Fibroblast of lung (primary cell): ENCODE measurements around the gene PRDM16. TPM values are rescaled to one million over a fixed set of nuclear protein-coding genes. Genes with fewer than 3 reads are reported as not detected.

Source experiments
- DNase-seq, 2 donors: peaks; one replicate each; pipeline versions ENCODE4 v3.0.0 to v3.0.0-alpha.2; 2010; ENCODE audit warnings: low read depth in 2 of 2
- H2AFZ ChIP-seq: 2 replicates; pipeline ENCODE4 v1.5.1; 2012; ENCODE audit warnings: low read length, control low read depth, inconsistent platforms
- H3K27ac ChIP-seq: 2 replicates; pipeline ENCODE4 v1.5.1; 2011; ENCODE audit warnings: low read length, control low read depth; ENCODE audit not compliant: insufficient read depth
- H3K27me3 ChIP-seq: 2 replicates; pipeline ENCODE4 v1.5.1; 2011; ENCODE audit warnings: mild to moderate bottlenecking, low read length; ENCODE audit not compliant: control insufficient read depth, insufficient read depth
- H3K36me3 ChIP-seq: 2 replicates; pipeline ENCODE4 v1.5.1; 2011; ENCODE audit warnings: low read length; ENCODE audit not compliant: control insufficient read depth, insufficient read depth
- H3K4me1 ChIP-seq: 2 replicates; pipeline ENCODE4 v1.5.1; 2011; ENCODE audit warnings: low read length; ENCODE audit not compliant: control insufficient read depth, insufficient read depth; ENCODE audit errors: extremely low read depth
- H3K4me2 ChIP-seq: 2 replicates; pipeline ENCODE4 v1.5.1; 2011; ENCODE audit warnings: low read length, control low read depth; ENCODE audit not compliant: insufficient read depth; ENCODE audit errors: extremely low read depth
- H3K4me3 ChIP-seq, 4 experiments: fragments of 200-600 bp in 1 of 4; sonication (generic) in 1 of 4; replicated peaks in 1 of 4; 2 replicates each; pipeline ENCODE4 v1.5.1; 2011 to 2016; ENCODE audit warnings: low read length in 4 of 4, low read depth in 3 of 4, mild to moderate bottlenecking in 3 of 4, control low read depth in 2 of 4, inconsistent platforms in 1 of 4, mixed read lengths in 1 of 4; ENCODE audit not compliant: insufficient read depth in 1 of 4; ENCODE audit errors: control extremely low read depth in 1 of 4
- H3K79me2 ChIP-seq: 2 replicates; pipeline ENCODE4 v1.5.1; 2012; ENCODE audit warnings: mild to moderate bottlenecking, low read length, inconsistent platforms; ENCODE audit not compliant: control insufficient read depth, insufficient read depth
- H3K9ac ChIP-seq: 2 replicates; pipeline ENCODE4 v1.5.1; 2011; ENCODE audit warnings: mild to moderate bottlenecking, low read length, control low read depth; ENCODE audit not compliant: insufficient read depth
- H3K9me3 ChIP-seq: 2 replicates; pipeline ENCODE4 v1.5.1; 2012; ENCODE audit warnings: low read depth, low read length; ENCODE audit not compliant: control insufficient read depth, insufficient read depth
- H4K20me1 ChIP-seq: 2 replicates; pipeline ENCODE4 v1.5.1; 2011; ENCODE audit warnings: low read length; ENCODE audit not compliant: control insufficient read depth, insufficient read depth; ENCODE audit errors: extremely low read depth
- EZH2 ChIP-seq: IDR thresholded peaks from 2 replicates; pipeline ENCODE4 v1.5.1; 2012; ENCODE audit warnings: low read length, control low read depth, mild to moderate bottlenecking; ENCODE audit errors: missing control alignments
- polyA plus RNA-seq, 2 donors: library from polyadenylated mRNA; depleted of rRNA in 1 of 2; stranded (reverse) in 1 of 2; unstranded in 1 of 2; fragments of >200 nt; gene quantifications; 2 replicates each; pipeline ENCODE4 v1.2.1, GENCODE V29; 2011 to 2012; ENCODE audit warnings: missing spikeins in 1 of 2
- total RNA-seq: library from RNA; depleted of rRNA; stranded (reverse); fragments of >200 nt; gene quantifications from 2 replicates; pipeline ENCODE4 v1.2.1, GENCODE V29; 2014
- TF ChIP-seq, protein P1 (sequence below), 2 donors: IDR thresholded peaks in 1 of 2; conservative IDR thresholded peaks in 1 of 2; 1 replicate in 1 of 2; 2 replicates in 1 of 2; pipeline ENCODE4 v1.5.1; 2011 to 2012; ENCODE audit warnings: low read length in 2 of 2, control low read depth in 1 of 2, inconsistent platforms in 1 of 2, low read depth in 1 of 2, mild to moderate bottlenecking in 1 of 2

Gene PRDM16
- total and polyA plus RNA-seq, 2 donors (not counting 1 experiment from before 2014, with no cell fraction given): 0.30 to 1.8 TPM

- TF ChIP-seq EZH2: no peak
- Histone ChIP-seq H4K20me1 (no peaks in the 10 kb centered on the region), H3K4me1 (no peaks in the 10 kb centered on the region), H3K27ac (no peak overlapping the region), H3K4me3 (no peak overlapping the region), H3K9me3 (no peaks in the 10 kb centered on the region), H3K4me2 (no peak overlapping the region), H3K79me2 (no peaks in the 10 kb centered on the region), H3K9ac (no peak overlapping the region), H2AFZ (no peak overlapping the region), H3K36me3 (no peaks in the 10 kb centered on the region), H3K27me3 (no peaks in the 10 kb centered on the region)
- DNase-seq: no peak
Observed at GRCh38 chr1:3140437-3140836, 71.4 kb downstream of the PRDM16 start.

- no peak for TF ChIP-seq EZH2
- TF ChIP-seq, protein P1, sequence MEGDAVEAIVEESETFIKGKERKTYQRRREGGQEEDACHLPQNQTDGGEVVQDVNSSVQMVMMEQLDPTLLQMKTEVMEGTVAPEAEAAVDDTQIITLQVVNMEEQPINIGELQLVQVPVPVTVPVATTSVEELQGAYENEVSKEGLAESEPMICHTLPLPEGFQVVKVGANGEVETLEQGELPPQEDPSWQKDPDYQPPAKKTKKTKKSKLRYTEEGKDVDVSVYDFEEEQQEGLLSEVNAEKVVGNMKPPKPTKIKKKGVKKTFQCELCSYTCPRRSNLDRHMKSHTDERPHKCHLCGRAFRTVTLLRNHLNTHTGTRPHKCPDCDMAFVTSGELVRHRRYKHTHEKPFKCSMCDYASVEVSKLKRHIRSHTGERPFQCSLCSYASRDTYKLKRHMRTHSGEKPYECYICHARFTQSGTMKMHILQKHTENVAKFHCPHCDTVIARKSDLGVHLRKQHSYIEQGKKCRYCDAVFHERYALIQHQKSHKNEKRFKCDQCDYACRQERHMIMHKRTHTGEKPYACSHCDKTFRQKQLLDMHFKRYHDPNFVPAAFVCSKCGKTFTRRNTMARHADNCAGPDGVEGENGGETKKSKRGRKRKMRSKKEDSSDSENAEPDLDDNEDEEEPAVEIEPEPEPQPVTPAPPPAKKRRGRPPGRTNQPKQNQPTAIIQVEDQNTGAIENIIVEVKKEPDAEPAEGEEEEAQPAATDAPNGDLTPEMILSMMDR (conservative IDR thresholded peaks at IDR 0.05 in 1 of 2, IDR thresholded peaks at IDR 0.05 in 1 of 2; ENCODE audit: low read depth in 1 of 2, low read length in 2 of 2): no peak
- Histone ChIP-seq H3K27me3 (no peaks in the 10 kb centered on the region), H3K79me2 (no peaks in the 10 kb centered on the region)
Observed at GRCh38 chr1:3141129-3141528, 72.1 kb downstream of the PRDM16 start.

DNA sequence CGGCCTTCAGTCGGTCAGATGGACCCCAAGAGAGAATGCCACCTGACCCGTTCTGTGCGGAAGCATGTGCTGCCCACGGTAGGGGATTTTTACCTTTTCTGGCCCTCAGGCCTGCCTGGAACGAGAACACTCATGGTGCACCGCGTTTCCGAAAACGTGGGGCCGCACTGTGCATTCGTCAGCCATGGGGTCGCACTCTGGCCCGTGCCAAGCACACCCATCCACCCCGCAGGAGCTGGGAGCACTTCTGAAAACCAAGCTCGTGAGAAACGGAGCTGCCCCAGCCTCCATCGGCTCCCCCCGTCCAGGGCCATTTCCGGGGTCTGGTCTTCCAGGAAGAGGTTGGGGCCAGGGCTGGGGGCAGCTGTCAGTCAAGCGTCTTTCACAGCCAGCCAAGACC, 72.8 kb downstream of the PRDM16 start:
- Histone ChIP-seq H3K27me3 (no peaks in the 10 kb centered on the region), H4K20me1 (no peaks in the 10 kb centered on the region), H3K4me3 (no peak overlapping the region), H3K36me3 (no peaks in the 10 kb centered on the region), H3K27ac (no peak overlapping the region), H3K4me1 (no peaks in the 10 kb centered on the region), H3K79me2 (no peaks in the 10 kb centered on the region), H3K4me2 (no peak overlapping the region), H3K9ac (no peak overlapping the region), H3K9me3 (no peaks in the 10 kb centered on the region), H2AFZ (no peak overlapping the region)
- no peak for DNase-seq
- TF ChIP-seq, protein P1 (conservative IDR thresholded peaks at IDR 0.05 in 1 of 2, IDR thresholded peaks at IDR 0.05 in 1 of 2; ENCODE audit: low read depth in 1 of 2, low read length in 2 of 2): no peak
- TF ChIP-seq EZH2: no peak

More at GRCh38 chr1:3141129-3141528, 72.1 kb downstream of the PRDM16 start:
- no peaks in the 10 kb centered on the region for H3K4me1 ChIP-seq
- DNase-seq: no peak
- no peak overlapping the region for H3K4me3 ChIP-seq
- no peaks in the 10 kb centered on the region for H3K9me3 ChIP-seq
- no peaks in the 10 kb centered on the region for H3K36me3 ChIP-seq
- no peak overlapping the region for H3K9ac ChIP-seq
- H3K27ac ChIP-seq: no peak overlapping the region
- no peaks in the 10 kb centered on the region for H4K20me1 ChIP-seq
- no peak overlapping the region for H2AFZ ChIP-seq
- H3K4me2 ChIP-seq: no peak overlapping the region
